ENCODE results near the gene KLRC1.
"Not testable (repeated sequence)": the region's sequence is repeated elsewhere in the genome, so short reads cannot be mapped to it uniquely, and the experiment has no call there.

Gene KLRC1

DNA sequence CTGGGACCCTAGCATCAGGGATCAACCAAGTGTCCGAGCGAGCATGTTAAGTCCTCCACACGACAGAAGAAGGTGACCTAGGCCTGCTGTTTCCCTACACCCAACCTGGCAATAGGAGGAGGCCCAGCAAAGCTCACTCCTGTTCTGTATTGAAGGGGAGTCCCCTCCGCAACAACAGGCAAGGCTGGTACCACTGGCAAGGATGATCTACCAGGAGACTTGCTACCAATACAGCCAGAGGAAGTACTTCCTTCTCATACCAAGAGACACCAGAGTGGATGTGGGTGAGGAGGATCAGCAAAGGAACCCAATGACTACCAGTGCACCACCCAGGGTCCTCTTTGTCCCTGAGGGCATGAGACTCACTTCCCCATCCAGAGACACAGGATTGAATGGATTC lies 4.9 kb downstream of the KLRC1 start:
- H3K27ac Mint-ChIP-seq, result no peak overlapping the region

DNA sequence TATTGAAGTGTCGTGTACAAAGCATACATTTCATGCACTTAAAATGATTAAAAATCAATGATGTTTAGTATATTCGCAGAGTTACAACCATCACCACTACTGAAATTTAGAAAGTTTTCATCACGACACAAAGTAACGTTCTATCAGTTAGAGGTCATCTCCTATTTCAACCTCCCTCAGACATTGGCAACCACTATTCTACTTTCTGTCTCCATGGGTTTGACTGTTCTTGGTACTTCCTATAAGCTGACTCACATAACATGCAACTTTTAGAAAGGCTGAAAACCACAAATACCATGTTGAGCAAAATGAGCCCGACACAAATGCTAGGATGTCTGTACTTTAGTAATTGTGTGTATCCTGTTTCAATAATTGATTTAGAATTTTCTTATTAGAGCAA lies 7.1 kb downstream of the KLRC1 start:
- ATAC-seq (replicated peaks), result peak; percentile 63
- not testable (repeated sequence) for H3K4me3 Mint-ChIP-seq; H3K27me3 Mint-ChIP-seq; H3K27ac Mint-ChIP-seq; H3K4me1 Mint-ChIP-seq (ENCODE audit: low read depth in 2 of 2); DNase-seq; H3K36me3 Mint-ChIP-seq (ENCODE audit: insufficient read depth); H3K9me3 Mint-ChIP-seq

More for the DNA sequence above, 4.9 kb downstream of the KLRC1 start:
- Mint-ChIP-seq H3K4me3 (peak overlapping the region; percentile 46 to 53), H3K27me3 (no peaks in the 10 kb centered on the region), H3K4me1 (ENCODE audit: low read depth in 2 of 2) (peaks cover 5 to 10% of the 10 kb centered on the region in 2 donors), H3K9me3 (no peaks in the 10 kb centered on the region), H3K36me3 (ENCODE audit: insufficient read depth) (peaks cover 4% of the 10 kb centered on the region)
- no peak for DNase-seq
- ATAC-seq (replicated peaks), result no peak

DNA sequence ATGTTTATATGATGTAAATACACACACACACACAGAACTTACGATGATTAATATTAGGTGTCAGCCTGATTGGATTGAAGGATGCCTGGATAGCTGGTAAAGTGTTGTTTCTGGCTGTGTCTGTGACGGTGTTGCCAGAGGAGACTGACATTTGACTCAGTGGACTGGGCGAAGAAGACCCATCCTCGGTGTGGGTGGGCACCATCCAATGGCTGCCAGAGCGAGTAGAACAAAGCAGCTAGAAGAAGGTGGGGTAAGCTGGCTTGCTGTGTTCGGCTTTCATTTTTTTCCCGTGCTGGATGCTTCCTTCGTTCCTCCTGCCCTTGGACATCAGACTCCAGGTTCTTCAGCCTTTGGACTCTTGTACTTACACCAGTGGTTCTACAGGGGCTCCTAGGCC lies 12.0 kb downstream of the KLRC1 start:
- H3K36me3 Mint-ChIP-seq (ENCODE audit: insufficient read depth); ATAC-seq (replicated peaks); H3K27me3 Mint-ChIP-seq; H3K9me3 Mint-ChIP-seq; H3K4me3 Mint-ChIP-seq; H3K4me1 Mint-ChIP-seq (ENCODE audit: low read depth in 2 of 2); DNase-seq; H3K27ac Mint-ChIP-seq: not testable (repeated sequence)

DNA sequence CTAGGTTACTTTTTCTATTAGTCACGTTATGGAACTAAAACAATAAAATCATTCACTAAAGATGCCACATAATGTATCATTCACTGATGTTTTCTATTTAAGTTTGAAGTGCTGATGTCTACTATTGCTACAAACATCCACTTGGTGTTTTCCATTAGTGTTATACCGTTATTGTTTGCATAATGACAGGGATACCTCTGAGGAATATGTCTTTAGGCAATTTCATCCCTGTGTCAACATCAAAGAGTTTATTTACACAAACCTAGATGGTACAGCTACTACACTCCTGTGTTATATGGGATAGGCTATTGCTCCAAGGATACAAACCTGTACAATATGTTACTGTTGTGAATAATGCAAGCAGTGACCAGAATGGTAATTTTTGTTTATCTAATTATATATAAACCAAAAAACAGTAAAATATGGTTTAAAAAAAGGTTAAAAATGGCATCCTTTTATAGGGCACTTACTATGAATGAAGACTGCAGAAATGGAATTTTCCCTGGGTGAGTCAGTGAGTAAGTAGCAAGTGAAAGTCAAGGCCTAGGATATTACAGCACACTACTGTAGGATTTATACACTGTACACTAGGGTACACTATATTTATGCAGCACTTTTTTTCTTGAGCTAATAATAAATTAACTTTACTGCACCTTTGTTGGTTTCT lies 13.4 kb downstream of the KLRC1 start:
- not testable (repeated sequence) for H3K27ac Mint-ChIP-seq; H3K27me3 Mint-ChIP-seq; H3K9me3 Mint-ChIP-seq; H3K4me3 Mint-ChIP-seq; DNase-seq; ATAC-seq (replicated peaks); H3K36me3 Mint-ChIP-seq (ENCODE audit: insufficient read depth); H3K4me1 Mint-ChIP-seq (ENCODE audit: low read depth in 2 of 2)

DNA sequence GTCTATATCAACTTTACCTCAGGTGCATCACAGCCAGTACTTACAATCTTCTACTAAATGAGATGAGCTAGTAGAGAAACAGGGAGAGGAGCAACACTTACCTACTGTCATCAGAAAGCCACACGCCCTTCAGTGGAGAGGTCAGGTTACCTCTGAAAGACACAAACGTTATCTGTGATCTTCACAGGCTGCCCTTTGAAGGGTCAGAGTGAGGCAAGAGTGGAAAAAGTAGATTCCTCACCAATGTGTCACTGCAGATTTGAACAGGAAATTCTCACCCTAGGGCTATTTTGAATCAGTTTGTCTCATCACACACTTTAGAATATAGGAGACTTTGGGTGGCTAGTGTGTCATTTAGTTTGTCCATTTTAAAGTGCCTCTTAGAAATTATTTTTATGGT lies 15.6 kb downstream of the KLRC1 start:
- H3K9me3 Mint-ChIP-seq; ATAC-seq (replicated peaks); H3K36me3 Mint-ChIP-seq (ENCODE audit: insufficient read depth); H3K4me3 Mint-ChIP-seq; H3K27me3 Mint-ChIP-seq; H3K27ac Mint-ChIP-seq; H3K4me1 Mint-ChIP-seq (ENCODE audit: low read depth in 2 of 2); DNase-seq: not testable (repeated sequence)

DNA sequence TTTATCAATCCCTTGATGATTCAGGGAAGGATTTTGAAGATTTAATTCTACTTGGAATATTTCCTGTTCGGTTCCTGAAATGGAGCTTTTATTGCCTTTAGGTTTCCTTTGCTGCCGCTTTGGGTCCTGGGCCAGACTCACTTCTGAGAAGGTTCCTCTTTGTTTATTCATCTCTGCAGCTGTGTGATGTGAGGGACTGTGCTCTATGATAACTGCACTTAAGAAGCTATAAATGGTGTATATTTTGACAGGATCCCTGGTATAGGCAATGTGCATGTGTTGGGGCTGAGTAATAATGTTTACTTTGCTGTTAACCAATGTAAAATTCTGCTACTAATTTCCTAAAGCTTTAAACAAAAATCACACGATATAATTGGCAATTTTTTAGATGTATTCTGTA lies 17.4 kb downstream of the KLRC1 start, which contains the start of gene KLRC2:
Gene KLRC2 (minus strand): TSS at position 195 of the 400 bp plus-strand sequence. CDS start 24 bp downstream, at position 171.
- DNase-seq; H3K27ac Mint-ChIP-seq; H3K36me3 Mint-ChIP-seq (ENCODE audit: insufficient read depth); H3K27me3 Mint-ChIP-seq; H3K9me3 Mint-ChIP-seq; H3K4me1 Mint-ChIP-seq (ENCODE audit: low read depth in 2 of 2): not testable (repeated sequence)
- peak within 1 kb of the TSS; percentile 5 to 41 for H3K4me3 Mint-ChIP-seq
- ATAC-seq (replicated peaks), result peak; percentile 58

DNA sequence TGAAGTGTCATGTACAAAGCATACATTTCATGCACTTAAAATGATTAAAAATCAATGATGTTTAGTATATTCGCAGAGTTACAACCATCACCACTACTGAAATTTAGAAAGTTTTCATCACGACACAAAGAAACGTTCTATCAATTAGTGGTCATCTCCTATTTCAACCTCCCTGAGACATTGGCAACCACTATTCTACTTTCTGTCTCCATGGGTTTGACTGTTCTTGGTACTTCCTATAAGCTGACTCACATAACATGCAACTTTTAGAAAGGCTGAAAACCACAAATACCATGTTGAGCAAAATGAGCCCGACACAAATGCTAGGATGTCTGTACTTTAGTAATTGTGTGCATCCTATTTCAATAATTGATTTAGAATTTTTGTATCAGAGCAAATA lies 22.6 kb downstream of the KLRC1 start:
- not testable (repeated sequence) for H3K9me3 Mint-ChIP-seq; DNase-seq; H3K4me1 Mint-ChIP-seq (ENCODE audit: low read depth in 2 of 2); H3K4me3 Mint-ChIP-seq; H3K36me3 Mint-ChIP-seq (ENCODE audit: insufficient read depth); H3K27ac Mint-ChIP-seq; H3K27me3 Mint-ChIP-seq
- ATAC-seq (replicated peaks), result peak; percentile 53

DNA sequence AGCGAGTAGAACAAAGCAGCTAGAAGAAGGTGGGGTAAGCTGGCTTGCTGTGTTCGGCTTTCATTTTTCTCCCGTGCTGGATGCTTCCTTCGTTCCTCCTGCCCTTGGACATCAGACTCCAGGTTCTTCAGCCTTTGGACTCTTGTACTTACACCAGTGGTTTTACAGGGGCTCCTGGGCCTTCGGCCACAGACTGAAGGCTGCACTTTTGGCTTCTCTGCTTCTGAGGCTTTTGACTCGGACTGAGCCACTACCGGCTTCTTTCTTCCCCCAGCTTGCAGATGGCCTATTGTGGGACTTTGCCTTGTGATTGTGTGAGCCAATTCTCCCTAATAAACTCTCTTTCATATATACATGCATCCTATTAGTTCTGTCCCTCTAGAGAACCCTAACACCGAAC lies 27.2 kb downstream of the KLRC1 start:
- not testable (repeated sequence) for H3K9me3 Mint-ChIP-seq

DNA sequence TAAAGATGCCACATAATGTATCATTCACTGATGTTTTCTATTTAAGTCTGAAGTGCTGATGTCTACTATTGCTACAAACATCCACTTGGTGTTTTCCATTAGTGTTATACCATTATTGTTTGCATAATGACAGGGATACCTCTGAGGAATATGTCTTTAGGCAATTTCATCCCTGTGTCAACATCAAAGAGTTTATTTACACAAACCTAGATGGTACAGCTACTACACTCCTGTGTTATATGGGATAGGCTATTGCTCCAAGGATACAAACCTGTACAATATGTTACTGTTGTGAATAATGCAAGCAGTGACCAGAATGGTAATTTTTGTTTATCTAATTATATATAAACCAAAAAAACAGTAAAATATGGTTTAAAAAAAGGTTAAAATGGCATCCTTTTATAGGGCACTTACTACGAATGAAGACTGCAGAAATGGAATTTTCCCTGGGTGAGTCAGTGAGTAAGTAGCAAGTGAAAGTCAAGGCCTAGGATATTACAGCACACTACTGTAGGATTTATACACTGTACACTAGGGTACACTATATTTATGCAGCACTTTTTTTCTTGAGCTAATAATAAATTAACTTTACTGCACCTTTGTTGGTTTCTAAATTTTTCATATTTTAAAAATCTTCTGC lies 28.8 kb downstream of the KLRC1 start:
- H3K27ac Mint-ChIP-seq; DNase-seq; H3K9me3 Mint-ChIP-seq; H3K36me3 Mint-ChIP-seq (ENCODE audit: insufficient read depth); ATAC-seq (replicated peaks); H3K4me3 Mint-ChIP-seq; H3K4me1 Mint-ChIP-seq (ENCODE audit: low read depth in 2 of 2); H3K27me3 Mint-ChIP-seq: not testable (repeated sequence)

More for the DNA sequence above, 27.2 kb downstream of the KLRC1 start:
- not testable (repeated sequence) for H3K27me3 Mint-ChIP-seq; ATAC-seq (replicated peaks); H3K4me1 Mint-ChIP-seq (ENCODE audit: low read depth in 2 of 2); H3K36me3 Mint-ChIP-seq (ENCODE audit: insufficient read depth); DNase-seq; H3K27ac Mint-ChIP-seq; H3K4me3 Mint-ChIP-seq

DNA sequence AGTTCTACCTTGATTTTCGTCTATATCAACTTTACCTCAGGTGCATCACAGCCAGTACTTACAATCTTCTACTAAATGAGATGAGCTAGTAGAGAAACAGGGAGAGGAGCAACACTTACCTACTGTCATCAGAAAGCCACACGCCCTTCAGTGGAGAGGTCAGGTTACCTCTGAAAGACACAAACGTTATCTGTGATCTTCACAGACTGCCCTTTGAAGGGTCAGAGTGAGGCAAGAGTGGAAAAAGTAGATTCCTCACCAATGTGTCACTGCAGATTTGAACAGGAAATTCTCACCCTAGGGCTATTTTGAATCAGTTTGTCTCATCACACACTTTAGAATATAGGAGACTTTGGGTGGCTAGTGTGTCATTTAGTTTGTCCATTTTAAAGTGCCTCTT lies 31.0 kb downstream of the KLRC1 start:
- H3K36me3 Mint-ChIP-seq (ENCODE audit: insufficient read depth); H3K4me1 Mint-ChIP-seq (ENCODE audit: low read depth in 2 of 2); DNase-seq; H3K27ac Mint-ChIP-seq; H3K27me3 Mint-ChIP-seq; H3K4me3 Mint-ChIP-seq; H3K9me3 Mint-ChIP-seq: not testable (repeated sequence)
- peak; percentile 58 for ATAC-seq (replicated peaks)

DNA sequence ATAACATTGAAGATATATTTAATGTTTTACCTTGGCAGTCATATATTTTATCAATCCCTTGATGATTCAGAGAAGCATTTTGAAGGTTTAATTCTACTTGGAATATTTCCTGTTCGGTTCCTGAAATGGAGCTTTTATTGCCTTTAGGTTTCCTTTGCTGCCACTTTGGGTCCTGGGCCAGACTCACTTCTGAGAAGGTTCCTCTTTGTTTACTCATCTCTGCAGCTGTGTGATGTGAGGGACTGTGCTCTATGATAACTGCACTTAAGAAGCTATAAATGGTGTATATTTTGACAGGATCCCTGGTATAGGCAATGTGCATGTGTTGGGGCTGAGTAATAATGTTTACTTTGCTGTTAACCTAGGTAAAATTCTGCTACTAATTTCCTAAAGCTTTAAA lies 32.8 kb downstream of the KLRC1 start, which contains the start of gene KLRC3:
Gene KLRC3 (minus strand): TSS at position 262 of the 400 bp plus-strand sequence. CDS start 45 bp downstream, at position 217.
- not testable (repeated sequence) for H3K27ac Mint-ChIP-seq; H3K9me3 Mint-ChIP-seq; H3K4me1 Mint-ChIP-seq (ENCODE audit: low read depth in 2 of 2); H3K36me3 Mint-ChIP-seq (ENCODE audit: insufficient read depth); H3K27me3 Mint-ChIP-seq; DNase-seq
- peak; percentile 27 for ATAC-seq (replicated peaks)
- H3K4me3 Mint-ChIP-seq, result peak within 1 kb of the TSS; percentile 31 to 73

DNA sequence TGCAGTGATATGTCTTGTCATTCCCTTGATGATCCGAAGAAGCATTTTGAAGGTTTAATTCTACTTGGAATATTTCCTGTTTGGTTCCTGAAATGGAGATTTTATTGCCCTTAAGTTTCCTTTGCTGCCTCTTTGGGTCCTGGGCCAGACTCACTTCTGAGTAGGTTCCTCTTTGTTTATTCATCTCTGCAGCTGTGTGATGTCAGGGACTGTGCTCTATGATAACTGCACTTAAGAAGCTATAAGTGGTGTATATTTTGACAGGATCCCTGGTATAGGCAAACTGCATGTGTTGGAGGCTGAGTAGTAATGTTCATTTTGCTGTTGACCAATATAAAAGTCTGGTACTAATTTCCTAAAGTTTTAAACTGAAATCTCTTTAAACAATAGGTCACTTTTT lies 43.8 kb downstream of the KLRC1 start, which contains the start of gene KLRC4:
Gene KLRC4 (minus strand): TSS at position 366 of the 400 bp plus-strand sequence. CDS start 182 bp downstream, at position 184.
- peaks cover 3 to 6% of the 10 kb centered on the region in 2 donors for H3K4me1 Mint-ChIP-seq (ENCODE audit: low read depth in 2 of 2)
- no peaks in the 10 kb centered on the region for H3K9me3 Mint-ChIP-seq
- peaks cover 27% of the 10 kb centered on the region for H3K36me3 Mint-ChIP-seq (ENCODE audit: insufficient read depth)
- DNase-seq, result no peak
- no peaks in the 10 kb centered on the region for H3K27me3 Mint-ChIP-seq
- peak; percentile 72 for ATAC-seq (replicated peaks)
- H3K27ac Mint-ChIP-seq, result peak within 1 kb of the TSS; percentile 48 to 72
- H3K4me3 Mint-ChIP-seq, result peak within 1 kb of the TSS; percentile 73 to 81

DNA sequence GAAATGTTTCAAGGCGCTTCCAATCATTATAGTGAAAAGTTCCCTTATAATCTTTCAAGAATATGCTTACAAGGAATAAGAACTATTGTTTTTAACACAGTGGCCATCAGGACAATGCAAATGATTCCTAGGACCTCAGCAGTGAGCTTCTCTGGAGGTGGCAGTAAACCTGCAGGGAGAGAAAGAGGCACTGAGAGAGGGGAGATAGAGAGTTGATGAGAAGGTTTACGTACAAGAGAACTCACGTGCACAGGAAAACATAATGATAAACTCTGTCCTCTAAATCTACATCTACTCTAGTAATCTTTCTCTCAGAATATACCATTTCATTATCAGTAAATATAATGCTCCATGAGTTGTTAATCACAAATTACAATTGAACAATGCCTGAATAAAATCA lies 44.3 kb downstream of the KLRC1 start:
- Mint-ChIP-seq H3K36me3 (ENCODE audit: insufficient read depth) (peaks cover 27% of the 10 kb centered on the region), H3K9me3 (no peaks in the 10 kb centered on the region), H3K27me3 (no peaks in the 10 kb centered on the region), H3K4me1 (ENCODE audit: low read depth in 2 of 2) (peaks cover 3 to 6% of the 10 kb centered on the region in 2 donors), H3K4me3 (peak overlapping the region; percentile 73 to 81), H3K27ac (peak overlapping the region; percentile 48 to 72)
- no peak for DNase-seq
- peak; percentile 22 for ATAC-seq (replicated peaks)

DNA sequence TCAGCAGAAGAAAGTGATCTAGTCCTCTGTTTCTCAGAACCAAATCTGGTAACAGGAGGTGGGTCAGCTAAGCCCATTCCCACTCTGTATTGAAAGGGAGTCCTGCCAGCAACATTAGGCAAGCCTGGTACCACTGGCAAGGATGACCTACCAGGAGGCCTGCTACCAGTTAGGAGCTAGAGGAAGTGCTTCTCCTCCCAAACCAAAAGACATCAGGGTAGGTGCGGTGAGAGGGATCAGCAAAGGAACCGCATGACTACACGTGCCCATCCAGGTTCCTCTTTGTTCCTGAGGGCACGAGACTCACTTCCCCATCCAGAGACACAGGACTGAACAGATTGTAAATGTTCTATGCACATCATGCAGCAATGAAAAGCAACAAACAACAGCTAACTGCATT lies 46.5 kb downstream of the KLRC1 start:
- H3K9me3 Mint-ChIP-seq, result no peaks in the 10 kb centered on the region
- no peak for DNase-seq
- no peaks in the 10 kb centered on the region for H3K27me3 Mint-ChIP-seq
- H3K4me3 Mint-ChIP-seq, result peak overlapping the region; percentile 65 to 81
- H3K4me1 Mint-ChIP-seq (ENCODE audit: low read depth in 2 of 2), result peaks cover 10% of the 10 kb centered on the region in 2 donors
- no peak for ATAC-seq (replicated peaks)
- H3K27ac Mint-ChIP-seq, result peak overlapping the region; percentile 72 to 78
- H3K36me3 Mint-ChIP-seq (ENCODE audit: insufficient read depth), result peaks cover 37% of the 10 kb centered on the region

Measured in effector memory CD8-positive, alpha-beta T cell (primary cell).